HEK293 (cell line): ENCODE results near the gene NACA2.

Source experiments
- CTCF ChIA-PET: fragments of 350-600 bp; formaldehyde crosslinking; extraction: SDS; loops from one replicate; lab custom pipeline; 2021; ENCODE audit warnings: antibody characterized with exemption; lab: Yijun Ruan, JAX
- POLR2A ChIA-PET: fragments of 300-600 bp; formaldehyde crosslinking; extraction: SDS; loops from one replicate; lab custom pipeline; 2020; ENCODE audit warnings: antibody characterized with exemption, inconsistent platforms; lab: Yijun Ruan, JAX
- H3K27ac ChIP-seq: fragments of 200-500 bp; sonication (Bioruptor generic); 2 replicates; pipeline ENCODE4 v1.5.1; 2014; ENCODE audit warnings: low read depth, low read length, control low read depth, inconsistent platforms; ENCODE audit errors: extremely low read depth
- H3K36me3 ChIP-seq, 2 experiments: fragments of 200-500 bp in 1 of 2; sonication (Bioruptor generic) in 1 of 2; 1 replicate in 1 of 2; 2 replicates in 1 of 2; pipeline ENCODE4 v1.5.1; 2014 to 2017; ENCODE audit warnings: inconsistent platforms in 2 of 2, low read length in 2 of 2; ENCODE audit not compliant: control insufficient read depth in 2 of 2, insufficient read depth in 1 of 2
- H3K4me1 ChIP-seq: fragments of 200-500 bp; sonication (Bioruptor generic); 2 replicates; pipeline ENCODE4 v1.5.1; 2014; ENCODE audit warnings: mild to moderate bottlenecking, low read length, inconsistent platforms; ENCODE audit not compliant: control insufficient read depth, insufficient read depth
- H3K4me3 ChIP-seq: 2 replicates; pipeline ENCODE4 v1.5.1; 2011; ENCODE audit warnings: low read depth, mild to moderate bottlenecking, control low read depth, low read length, moderate library complexity
- H3K9me3 ChIP-seq: fragments of 200-500 bp; sonication (Bioruptor generic); 2 replicates; pipeline ENCODE4 v1.5.1; 2014; ENCODE audit warnings: low read depth, low read length, inconsistent platforms; ENCODE audit not compliant: control insufficient read depth, insufficient read depth
- ELK4 ChIP-seq: IDR thresholded peaks from 2 replicates; pipeline ENCODE4 v1.6.1; 2011; ENCODE audit warnings: mild to moderate bottlenecking, low read depth, low read length, borderline replicate concordance
- GFI1B ChIP-seq: fragments of 450-650 bp; formaldehyde crosslinking; IDR thresholded peaks from 2 replicates; pipeline ENCODE4 v1.5.1; 2016; ENCODE audit warnings: missing biosample characterization, missing genetic modification characterization
- GLIS2 ChIP-seq: fragments of 450-650 bp; formaldehyde crosslinking; IDR thresholded peaks from 2 replicates; pipeline ENCODE4 v1.5.1; 2016; ENCODE audit warnings: missing biosample characterization, missing genetic modification characterization
- PRDM4 ChIP-seq: fragments of 450-650 bp; formaldehyde crosslinking; IDR thresholded peaks from 2 replicates; pipeline ENCODE4 v1.5.1; 2017; ENCODE audit warnings: missing biosample characterization, missing genetic modification characterization
- REST ChIP-seq: fragments of 450-650 bp; formaldehyde crosslinking; IDR thresholded peaks from 2 replicates; pipeline ENCODE4 v1.5.1; 2016; ENCODE audit warnings: missing biosample characterization, missing genetic modification characterization
- SP2 ChIP-seq: fragments of 450-650 bp; formaldehyde crosslinking; IDR thresholded peaks from 2 replicates; pipeline ENCODE4 v1.5.1; 2016; ENCODE audit warnings: missing biosample characterization, missing genetic modification characterization
- ZBTB10 ChIP-seq: fragments of 450-650 bp; formaldehyde crosslinking; IDR thresholded peaks from 2 replicates; pipeline ENCODE4 v1.5.1; 2016; ENCODE audit warnings: missing biosample characterization, missing genetic modification characterization
- ZBTB8A ChIP-seq: fragments of 450-650 bp; formaldehyde crosslinking; IDR thresholded peaks from 2 replicates; pipeline ENCODE4 v1.5.1; 2016; ENCODE audit warnings: missing biosample characterization, missing genetic modification characterization
- ZNF10 ChIP-seq: fragments of 450-650 bp; formaldehyde crosslinking; IDR thresholded peaks from 2 replicates; pipeline ENCODE4 v1.5.1; 2017; ENCODE audit warnings: missing biosample characterization, missing genetic modification characterization
- ZNF221 ChIP-seq: fragments of 450-650 bp; formaldehyde crosslinking; IDR thresholded peaks from 2 replicates; pipeline ENCODE4 v1.5.1; 2017; ENCODE audit warnings: missing biosample characterization, missing genetic modification characterization, borderline replicate concordance
- ZNF24 ChIP-seq: fragments of 450-650 bp; formaldehyde crosslinking; IDR thresholded peaks from 2 replicates; pipeline ENCODE4 v1.5.1; 2016; ENCODE audit warnings: missing biosample characterization, missing genetic modification characterization
- ZNF280C ChIP-seq: fragments of 450-650 bp; formaldehyde crosslinking; IDR thresholded peaks from 2 replicates; pipeline ENCODE4 v1.5.1; 2016; ENCODE audit warnings: missing biosample characterization, missing genetic modification characterization
- ZNF302 ChIP-seq: fragments of 450-650 bp; formaldehyde crosslinking; IDR thresholded peaks from 2 replicates; pipeline ENCODE4 v1.5.1; 2016; ENCODE audit warnings: missing biosample characterization, missing genetic modification characterization, low read depth
- ZNF335 ChIP-seq: fragments of 450-650 bp; formaldehyde crosslinking; conservative IDR thresholded peaks from 2 replicates; pipeline ENCODE4 v1.5.1; 2016; ENCODE audit warnings: missing biosample characterization, missing genetic modification characterization
- ZNF404 ChIP-seq: fragments of 450-650 bp; formaldehyde crosslinking; IDR thresholded peaks from 2 replicates; pipeline ENCODE4 v1.5.1; 2017; ENCODE audit warnings: missing biosample characterization, missing genetic modification characterization

The NACA2 gene

GRCh38 chr17:61560071-61560470 is 30.9 kb downstream of the NACA2 start:
- H3K4me3 ChIP-seq, result no peak overlapping the region
- POLR2A ChIA-PET, result no interaction called here
- H3K4me1 ChIP-seq, result no peaks in the 10 kb centered on the region
- no peaks in the 10 kb centered on the region for H3K9me3 ChIP-seq
- CTCF ChIA-PET, result interaction anchor here (0.6 to 2.7 kb wide), 6 partner anchors 11 to 277 kb away, joined by 3 to 7 read pairs (median 4); no protein-coding TSS in a partner anchor
- H3K27ac ChIP-seq, result no peak overlapping the region
- no peaks in the 10 kb centered on the region for H3K36me3 ChIP-seq
- TF ChIP-seq ZBTB10 (tag by site-specific recombination) (no peak), ELK4 (no peak), PRDM4 (tag by site-specific recombination) (no peak), ZNF221 (tag by site-specific recombination) (no peak), ZNF302 (tag by site-specific recombination) (no peak), ZNF24 (no peak)

- no peak overlapping the region for H3K27ac ChIP-seq
- H3K9me3 ChIP-seq, result no peaks in the 10 kb centered on the region
- no peak for TF ChIP-seq ZNF280C (tag by site-specific recombination)
- peak; percentile 59 for TF ChIP-seq ZNF335 (tag by site-specific recombination)
- TF ChIP-seq, all 188 proteins: peak for 1
- ChIA-PET POLR2A (no interaction called here), CTCF (interaction anchor here (0.6 to 1.8 kb wide), 5 partner anchors 30 to 729 kb away, joined by 3 to 5 read pairs (median 3); no protein-coding TSS in a partner anchor)
- no peaks in the 10 kb centered on the region for H3K36me3 ChIP-seq
- H3K4me3 ChIP-seq, result no peak overlapping the region
- H3K4me1 ChIP-seq, result no peaks in the 10 kb centered on the region
Measured at GRCh38 chr17:61556224-61557188, 34.5 kb downstream of the NACA2 start.

GRCh38 chr17:61555127-61555566 is 35.9 kb downstream of the NACA2 start:
- POLR2A ChIA-PET, result no interaction called here
- no peaks in the 10 kb centered on the region for H3K36me3 ChIP-seq
- CTCF ChIA-PET, result interaction anchor here (0.5 to 4.1 kb wide), 4 partner anchors 19 to 583 kb away, joined by 3 to 26 read pairs (median 5); no protein-coding TSS in a partner anchor
- no peaks in the 10 kb centered on the region for H3K4me1 ChIP-seq
- H3K9me3 ChIP-seq, result no peaks in the 10 kb centered on the region
- no peak overlapping the region for H3K27ac ChIP-seq
- no peak overlapping the region for H3K4me3 ChIP-seq
- TF ChIP-seq ZNF10 (tag by site-specific recombination) (no peak), GFI1B (tag by site-specific recombination) (no peak), SP2 (no peak), ZBTB8A (tag by site-specific recombination) (no peak), GLIS2 (no peak), ZNF404 (tag by site-specific recombination) (no peak), REST (tag by site-specific recombination) (no peak)
